Adrenal gland (tissue), 5 donors: ENCODE measurements around the gene AOC1.

Source experiments
- POLR2A ChIP-seq, 2 donors: fragments of 450-650 bp; IDR thresholded peaks; one replicate each; pipeline ENCODE4 v1.6.1; 2017; ENCODE audit warnings: antibody characterized with exemption in 2 of 2, mild to moderate bottlenecking in 2 of 2, moderate library complexity in 1 of 2
- TF ChIP-seq, protein P1 (sequence below), 6 experiments: fragments of 450-650 bp in 4 of 6; fragments of 200-600 bp in 2 of 6; sonication (generic) in 1 of 6; IDR thresholded peaks; 1 replicate in 5 of 6; 2 replicates in 1 of 6; pipeline versions ENCODE4 v1.5.1 to v1.8.0; 2016 to 2021; ENCODE audit warnings: antibody characterized with exemption in 6 of 6, mild to moderate bottlenecking in 2 of 6, moderate library complexity in 1 of 6
- donor health status: DM: no; HTN: no; CAD: no.

DNA sequence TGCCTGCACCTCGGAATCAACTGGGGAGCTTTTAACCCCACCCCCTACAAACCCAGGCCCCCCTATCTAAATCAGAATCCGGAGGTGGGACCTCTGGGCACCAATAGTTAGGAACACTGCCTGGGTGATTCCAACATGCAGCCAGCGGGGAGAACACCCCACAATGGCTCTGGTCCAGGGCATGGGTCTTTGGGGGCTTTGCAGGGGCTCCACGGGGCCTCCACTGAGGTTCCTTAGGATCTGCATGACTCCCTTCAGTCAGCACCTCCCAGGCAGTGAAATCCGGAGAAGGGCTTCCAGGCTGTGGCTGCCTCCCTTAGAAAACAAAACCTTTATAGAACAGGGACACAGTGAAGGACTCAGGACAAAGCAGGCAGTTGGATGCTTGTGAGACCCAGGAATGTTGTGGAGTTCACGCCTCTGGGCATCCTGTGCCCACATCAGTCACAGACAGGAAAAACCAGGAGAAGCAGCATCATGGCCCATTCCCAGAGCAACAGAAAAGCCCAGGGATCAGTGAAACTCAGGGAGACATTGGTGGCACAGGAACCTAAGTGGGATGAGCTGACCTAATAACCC is 16.5 kb upstream of the AOC1 start:
- TF ChIP-seq, protein P1, sequence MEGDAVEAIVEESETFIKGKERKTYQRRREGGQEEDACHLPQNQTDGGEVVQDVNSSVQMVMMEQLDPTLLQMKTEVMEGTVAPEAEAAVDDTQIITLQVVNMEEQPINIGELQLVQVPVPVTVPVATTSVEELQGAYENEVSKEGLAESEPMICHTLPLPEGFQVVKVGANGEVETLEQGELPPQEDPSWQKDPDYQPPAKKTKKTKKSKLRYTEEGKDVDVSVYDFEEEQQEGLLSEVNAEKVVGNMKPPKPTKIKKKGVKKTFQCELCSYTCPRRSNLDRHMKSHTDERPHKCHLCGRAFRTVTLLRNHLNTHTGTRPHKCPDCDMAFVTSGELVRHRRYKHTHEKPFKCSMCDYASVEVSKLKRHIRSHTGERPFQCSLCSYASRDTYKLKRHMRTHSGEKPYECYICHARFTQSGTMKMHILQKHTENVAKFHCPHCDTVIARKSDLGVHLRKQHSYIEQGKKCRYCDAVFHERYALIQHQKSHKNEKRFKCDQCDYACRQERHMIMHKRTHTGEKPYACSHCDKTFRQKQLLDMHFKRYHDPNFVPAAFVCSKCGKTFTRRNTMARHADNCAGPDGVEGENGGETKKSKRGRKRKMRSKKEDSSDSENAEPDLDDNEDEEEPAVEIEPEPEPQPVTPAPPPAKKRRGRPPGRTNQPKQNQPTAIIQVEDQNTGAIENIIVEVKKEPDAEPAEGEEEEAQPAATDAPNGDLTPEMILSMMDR (IDR thresholded peaks at IDR 0.05) = no peak
- TF ChIP-seq POLR2A (IDR thresholded peaks at IDR 0.05) = no peak
